Ammon's horn (tissue), 1 donor: ENCODE measurements around the gene KCNA2.

Experiments
- DNase-seq: peaks from one replicate; pipeline ENCODE4 v3.0.0-alpha.2; 2016; ENCODE audit warnings: low spot score

The KCNA2 gene

GRCh38 chr1:110602466-110602865 lies 3.7 kb downstream of the KCNA2 start:
- peak; percentile 56 for DNase-seq

GRCh38 chr1:110601332-110601731 lies 4.8 kb downstream of the KCNA2 start:
- DNase-seq: no peak

- DNase-seq: no peak
These were observed 5.4 kb downstream of the KCNA2 start for GRCh38 chr1:110600716-110601115.

- DNase-seq: no peak
These were observed 8.2 kb downstream of the KCNA2 start for GRCh38 chr1:110597966-110598365.

- no peak for DNase-seq
These were observed 9.8 kb downstream of the KCNA2 start for GRCh38 chr1:110596312-110596711.

- no peak for DNase-seq
These were observed 10.8 kb downstream of the KCNA2 start for GRCh38 chr1:110595353-110595710.

GRCh38 chr1:110594456-110595352 lies 11.5 kb downstream of the KCNA2 start:
- DNase-seq: peak; percentile 66

GRCh38 chr1:110593902-110594301 lies 12.3 kb downstream of the KCNA2 start:
- no peak for DNase-seq

- no peak for DNase-seq
These were observed 14.2 kb downstream of the KCNA2 start for GRCh38 chr1:110591956-110592355.

GRCh38 chr1:110588991-110589390 lies 17.2 kb downstream of the KCNA2 start:
- no peak for DNase-seq

- DNase-seq: no peak
These were observed 17.7 kb downstream of the KCNA2 start for GRCh38 chr1:110588486-110588885.

GRCh38 chr1:110587906-110588305 lies 18.3 kb downstream of the KCNA2 start:
- no peak for DNase-seq

GRCh38 chr1:110585481-110585880 lies 20.7 kb downstream of the KCNA2 start:
- no peak for DNase-seq

GRCh38 chr1:110584045-110584444 lies 22.1 kb downstream of the KCNA2 start:
- no peak for DNase-seq

- DNase-seq: no peak
These were observed 22.7 kb downstream of the KCNA2 start for GRCh38 chr1:110583505-110583904.

GRCh38 chr1:110582378-110582777 lies 23.8 kb downstream of the KCNA2 start:
- peak; percentile 72 for DNase-seq

GRCh38 chr1:110581682-110582145 lies 24.4 kb downstream of the KCNA2 start:
- DNase-seq: peak; percentile 80

GRCh38 chr1:110580244-110580643 lies 25.9 kb downstream of the KCNA2 start:
- no peak for DNase-seq

GRCh38 chr1:110579460-110579859 lies 26.7 kb downstream of the KCNA2 start:
- DNase-seq: no peak

- DNase-seq: no peak
These were observed 29.7 kb downstream of the KCNA2 start for GRCh38 chr1:110576441-110576840.

GRCh38 chr1:110573314-110573713 lies 32.8 kb downstream of the KCNA2 start:
- no peak for DNase-seq

- DNase-seq: no peak
These were observed 33.4 kb downstream of the KCNA2 start for GRCh38 chr1:110572751-110573150.

GRCh38 chr1:110570901-110571300 lies 35.3 kb downstream of the KCNA2 start:
- DNase-seq: no peak

- DNase-seq: no peak
These were observed 35.9 kb downstream of the KCNA2 start for GRCh38 chr1:110570307-110570706.
